Measurements from ENCODE around the gene SCUBE1. TPM values are rescaled to one million over a fixed set of nuclear protein-coding genes. Genes with fewer than 3 reads are reported as not detected.

The SCUBE1 gene
- polyA plus RNA-seq, 1 experiment: not detected

- no peak overlapping the region for H3K4me3 ChIP-seq (ENCODE audit: low read depth, low read length)
- POLR2A ChIA-PET: no interaction called here
- no peak for TF ChIP-seq CTCF (IDR thresholded peaks at IDR 0.05; ENCODE audit: insufficient read depth, low read depth, low read length)
- CTCF ChIA-PET: interaction anchor here (1.6 to 2.6 kb wide), 2 partner anchors 25 to 48 kb away, joined by 5 to 11 read pairs; no protein-coding TSS in a partner anchor
- peaks cover 22% of the 10 kb centered on the region for H3K27me3 ChIP-seq (ENCODE audit: control insufficient read depth, insufficient read depth, low read length)
- H3K36me3 ChIP-seq (ENCODE audit: control insufficient read depth, insufficient read depth, low read length): no peaks in the 10 kb centered on the region
- DNase-seq (ENCODE audit: low read depth): no peak
Measured at GRCh38 chr22:43298062-43298801, 44.9 kb downstream of the SCUBE1 start.

- TF ChIP-seq CTCF (IDR thresholded peaks at IDR 0.05; ENCODE audit: insufficient read depth, low read depth, low read length): no peak
- ChIA-PET CTCF (interaction anchor here (1.6 to 2.6 kb wide), 2 partner anchors 24 to 49 kb away, joined by 5 to 11 read pairs; no protein-coding TSS in a partner anchor), POLR2A (no interaction called here)
- no peak for DNase-seq (ENCODE audit: low read depth)
- Histone ChIP-seq H3K36me3 (ENCODE audit: control insufficient read depth, insufficient read depth, low read length) (no peaks in the 10 kb centered on the region), H3K4me3 (ENCODE audit: low read depth, low read length) (no peak overlapping the region), H3K27me3 (ENCODE audit: control insufficient read depth, insufficient read depth, low read length) (peaks cover 19% of the 10 kb centered on the region)
Measured at GRCh38 chr22:43297270-43298061, 45.7 kb downstream of the SCUBE1 start.

GRCh38 chr22:43296276-43296902 is 46.8 kb downstream of the SCUBE1 start:
- no peak overlapping the region for H3K4me3 ChIP-seq (ENCODE audit: low read depth, low read length)
- peaks cover 20% of the 10 kb centered on the region for H3K27me3 ChIP-seq (ENCODE audit: control insufficient read depth, insufficient read depth, low read length)
- H3K36me3 ChIP-seq (ENCODE audit: control insufficient read depth, insufficient read depth, low read length): no peaks in the 10 kb centered on the region
- TF ChIP-seq CTCF (IDR thresholded peaks at IDR 0.05; ENCODE audit: insufficient read depth, low read depth, low read length): no peak
- DNase-seq (ENCODE audit: low read depth): no peak
- ChIA-PET POLR2A (no interaction called here), CTCF (interaction anchor here (1.4 to 2.6 kb wide), 2 partner anchors 23 to 50 kb away, joined by 6 to 11 read pairs; no protein-coding TSS in a partner anchor)

GRCh38 chr22:43295660-43296059 is 47.5 kb downstream of the SCUBE1 start:
- CTCF ChIA-PET: interaction anchor here (0.7 to 1.4 kb wide), 2 partner anchors 22 to 51 kb away, joined by 3 to 6 read pairs; no protein-coding TSS in a partner anchor

More at GRCh38 chr22:43295660-43296059, 47.5 kb downstream of the SCUBE1 start:
- POLR2A ChIA-PET: no interaction called here
- Histone ChIP-seq H3K36me3 (ENCODE audit: control insufficient read depth, insufficient read depth, low read length) (no peaks in the 10 kb centered on the region), H3K27me3 (ENCODE audit: control insufficient read depth, insufficient read depth, low read length) (peaks cover 17% of the 10 kb centered on the region), H3K4me3 (ENCODE audit: low read depth, low read length) (no peak overlapping the region)
- DNase-seq (ENCODE audit: low read depth): no peak
- TF ChIP-seq CTCF (IDR thresholded peaks at IDR 0.05; ENCODE audit: insufficient read depth, low read depth, low read length): no peak

All from BJ (cell line).